GM21717 (cell line): ENCODE results near the gene SCN2B.

ENCODE experiments used
- ATAC-seq: cut with Tn5 transposase; IDR thresholded peaks from one replicate; pipeline ENCODE4 v1.9.1; 2021; ENCODE audit warnings: mild to moderate bottlenecking, moderate library complexity; ENCODE audit not compliant: unreplicated experiment

SCN2B gene

DNA sequence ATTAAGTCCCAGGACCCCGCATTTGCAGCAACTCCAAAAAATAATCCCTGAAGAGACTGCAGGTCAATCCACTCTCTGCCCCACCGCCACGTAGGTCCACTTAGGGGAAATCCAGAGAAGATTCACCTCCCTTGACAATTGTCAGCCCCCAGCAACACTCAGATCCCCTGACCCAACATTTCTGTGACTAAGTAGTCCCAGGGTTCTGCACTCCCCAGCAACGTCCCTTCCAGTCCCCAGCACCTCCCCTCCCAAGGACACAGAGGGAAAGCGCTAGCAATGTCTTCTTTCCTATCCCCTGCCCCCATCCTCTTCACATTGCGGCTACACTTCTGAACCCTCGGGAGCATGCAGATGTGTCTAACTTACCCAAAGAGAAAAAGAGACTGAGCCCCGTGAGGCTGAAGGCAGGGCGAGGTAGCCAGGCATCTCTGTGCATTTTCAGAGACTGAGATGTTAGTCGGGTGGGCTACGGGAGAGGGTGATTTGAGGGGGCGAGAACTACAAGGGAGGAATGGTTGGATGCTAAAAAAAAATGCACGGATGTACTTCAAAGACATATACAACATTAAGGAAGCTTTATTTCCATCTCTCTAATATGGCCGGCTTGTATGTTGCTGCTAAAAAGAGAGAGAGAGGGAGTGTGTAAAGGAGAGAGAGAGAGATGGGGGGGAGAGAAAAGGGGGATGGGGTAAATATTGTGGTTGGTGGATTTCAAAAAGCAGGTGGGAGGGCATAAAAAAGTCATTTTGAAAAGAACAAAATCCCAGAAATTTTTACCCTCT, at the start of gene SCN2B:
SCN2B (minus strand) TSS at position 647 of the 785 bp plus-strand sequence; CDS start at position 439, 208 bp downstream.
- ATAC-seq = no peak

GRCh38 chr11:118224511-118225188, 48.2 kb upstream of the SCN2B start, which contains the start of gene JAML:
JAML (minus strand) TSS chr11:118225011; CDS start chr11:118214866, 10,145 bp downstream.
- no peak for ATAC-seq

DNA sequence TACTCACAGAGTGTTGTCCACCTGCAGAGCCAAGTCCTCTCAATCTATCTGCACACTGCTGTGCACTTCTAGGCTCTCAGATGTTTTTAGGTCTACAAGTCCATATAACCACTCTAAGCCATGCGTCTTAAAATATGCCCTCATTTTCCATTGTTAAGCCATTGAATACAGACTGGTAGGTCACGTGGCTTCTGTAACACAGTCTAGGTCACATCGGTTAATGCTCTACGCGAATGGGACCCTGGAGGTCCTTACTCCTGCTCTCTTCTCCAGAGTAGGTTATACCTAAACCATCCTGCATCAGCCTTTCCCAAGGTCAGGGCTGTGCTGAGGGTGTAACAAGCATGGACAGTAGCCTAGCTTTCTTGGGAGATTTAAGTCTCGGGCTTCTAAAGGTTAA, 47.6 kb upstream of the SCN2B start:
- no peak for ATAC-seq

DNA sequence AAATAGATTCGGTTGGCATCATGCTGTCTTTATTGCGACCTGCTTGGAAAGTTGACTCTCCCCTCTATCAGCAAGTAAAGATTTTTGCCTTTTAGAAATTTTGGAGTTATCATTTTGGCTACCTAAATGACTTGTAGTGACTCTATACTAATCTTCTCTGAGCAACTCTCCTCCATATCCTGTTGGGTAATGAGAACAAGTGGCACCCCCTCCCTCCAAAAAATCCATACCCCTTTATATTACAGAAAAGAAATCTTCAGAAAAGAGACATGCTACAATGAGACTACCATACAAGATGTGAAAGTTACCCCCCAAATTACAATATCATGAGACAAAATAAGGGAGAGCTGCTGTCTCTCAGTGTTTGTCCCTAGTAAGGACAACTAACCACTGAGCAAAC, 47.1 kb upstream of the SCN2B start:
- ATAC-seq = no peak

DNA sequence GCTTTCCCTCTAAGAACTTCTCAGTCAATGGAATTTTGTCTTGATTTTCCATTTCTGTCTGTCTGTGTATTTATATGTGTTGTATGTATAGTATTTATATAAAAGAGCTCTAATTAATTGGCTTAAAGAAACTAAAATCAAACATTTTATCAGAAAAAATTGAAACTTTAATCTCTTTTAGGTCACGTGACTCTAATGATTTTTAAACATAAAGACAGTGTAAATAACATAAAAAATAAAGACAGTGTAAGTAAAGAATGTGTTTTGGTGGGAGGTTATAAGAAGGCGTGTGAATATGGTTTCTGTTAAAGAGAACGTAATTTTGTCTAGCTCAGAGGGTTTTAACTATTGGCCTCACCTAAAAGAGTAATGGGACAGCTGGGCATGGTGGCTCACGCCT, 46.0 kb upstream of the SCN2B start:
- ATAC-seq = no peak

- no peak for ATAC-seq
Observed at GRCh38 chr11:118221419-118221818, 45.0 kb upstream of the SCN2B start.

DNA sequence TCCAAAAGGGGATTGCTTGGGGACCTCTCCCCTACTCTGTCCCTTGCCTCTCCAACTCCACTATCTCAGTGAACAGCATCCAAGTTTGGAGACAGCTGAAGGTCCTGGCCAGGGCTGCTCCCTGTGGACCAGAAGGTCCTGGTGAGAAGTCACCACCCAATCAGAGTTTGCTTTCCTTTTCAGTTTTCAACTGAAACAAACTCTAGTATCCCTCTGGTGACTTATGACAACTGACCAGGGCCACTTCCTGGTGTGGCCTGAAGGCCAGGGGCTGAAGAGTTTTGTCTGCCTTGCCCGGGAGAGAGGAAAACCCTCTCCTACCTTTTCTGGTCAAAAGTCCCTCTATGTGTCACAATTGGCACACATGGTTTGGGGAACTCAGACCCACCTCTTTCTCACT, 43.3 kb upstream of the SCN2B start:
- ATAC-seq = no peak

GRCh38 chr11:118219244-118219643, 42.8 kb upstream of the SCN2B start:
- no peak for ATAC-seq

DNA sequence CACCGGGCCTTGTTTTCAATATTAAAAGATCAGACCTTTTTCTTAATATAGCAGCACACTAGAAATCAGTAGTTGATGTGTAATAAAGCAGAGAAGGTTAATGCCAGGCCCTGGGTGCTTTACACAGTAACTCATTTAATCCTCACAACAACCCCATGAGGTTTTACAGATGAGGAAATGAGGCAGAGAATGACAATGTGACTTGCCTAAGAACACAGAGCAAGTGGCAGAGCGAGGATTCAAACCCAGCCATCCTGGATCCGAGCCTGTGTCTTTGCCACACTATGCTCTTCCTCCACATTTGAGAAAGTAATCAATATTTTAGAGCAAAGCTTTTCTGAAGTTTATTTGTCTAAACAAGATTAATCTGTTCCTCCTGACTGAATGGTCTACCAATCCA, 41.1 kb upstream of the SCN2B start:
- no peak for ATAC-seq

- peak; percentile 63 for ATAC-seq
Observed at GRCh38 chr11:118216621-118217481, 40.4 kb upstream of the SCN2B start.

GRCh38 chr11:118215765-118216164, 39.3 kb upstream of the SCN2B start:
- ATAC-seq = no peak

DNA sequence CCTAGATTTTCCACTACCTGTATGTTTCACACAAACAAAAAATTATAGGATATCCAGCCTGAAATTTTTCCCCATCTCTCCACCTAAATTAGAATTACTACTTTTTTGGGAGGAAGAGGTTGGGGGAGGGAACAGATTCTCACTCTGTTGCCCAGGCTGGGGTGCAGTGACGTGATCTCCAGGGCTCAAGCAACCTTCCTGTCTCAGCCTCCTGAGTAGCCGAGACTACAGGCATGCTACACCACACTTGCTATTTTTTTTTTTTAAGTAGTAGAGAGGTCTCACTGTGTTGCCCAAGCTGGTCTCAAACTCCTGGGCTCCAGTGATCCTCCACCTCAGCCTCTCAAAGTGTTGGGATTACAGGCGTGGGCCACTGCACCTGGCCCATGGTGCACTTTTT, 38.8 kb upstream of the SCN2B start:
- no peak for ATAC-seq

DNA sequence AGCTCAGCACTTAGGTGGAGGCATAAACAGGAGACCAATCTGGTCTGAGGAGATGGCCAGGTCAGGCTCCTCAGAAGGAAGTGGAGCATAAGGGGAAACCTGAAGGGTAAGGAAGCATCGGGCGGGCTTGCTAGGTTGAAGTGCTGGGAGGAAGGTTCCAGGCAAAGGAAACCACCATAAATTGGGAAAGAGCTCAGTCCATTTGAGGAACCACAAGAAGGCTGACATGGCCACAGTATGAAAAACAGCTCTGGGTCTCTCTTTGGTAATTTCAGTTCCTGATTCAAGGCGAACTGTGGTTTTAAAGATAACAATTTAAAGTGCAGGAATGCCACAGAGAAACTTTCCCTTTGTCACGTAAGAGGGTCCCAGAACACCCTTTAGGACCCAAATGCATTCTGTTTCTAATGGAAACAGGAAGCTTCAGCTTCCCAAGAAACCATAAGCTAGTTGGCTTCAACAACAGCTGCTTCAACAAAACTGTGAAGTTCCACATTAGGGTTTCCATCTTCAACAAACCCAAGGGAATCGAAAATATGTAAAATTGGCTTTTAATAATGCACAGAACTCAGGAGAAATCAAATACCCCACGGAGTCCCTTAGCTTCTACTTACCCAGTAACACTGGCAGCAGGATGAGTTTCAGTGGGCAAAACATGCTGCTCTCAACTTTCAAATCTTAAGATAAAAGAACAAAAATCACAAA, 37.9 kb upstream of the SCN2B start:
- ATAC-seq = no peak

DNA sequence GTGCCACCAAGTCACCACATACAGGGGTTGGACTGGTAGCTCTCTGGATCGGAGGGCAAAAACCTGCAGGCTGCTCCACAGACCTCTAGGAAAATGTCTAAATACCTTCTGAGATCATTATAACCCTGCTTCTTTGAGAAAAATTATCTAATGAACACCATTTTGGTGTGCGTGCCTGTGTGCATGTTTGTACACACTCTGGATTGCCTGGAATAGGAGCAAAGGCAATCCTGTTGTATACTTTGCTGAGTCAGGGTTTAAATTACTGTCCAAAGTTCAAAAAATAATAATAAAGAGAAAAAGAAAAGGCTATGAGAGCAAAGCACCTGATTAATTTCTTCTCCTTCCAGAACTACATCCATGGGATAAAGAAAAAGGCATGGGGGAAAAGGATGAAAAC, 37.3 kb upstream of the SCN2B start:
- ATAC-seq = no peak

GRCh38 chr11:118213201-118213600, 36.8 kb upstream of the SCN2B start:
- ATAC-seq = no peak

DNA sequence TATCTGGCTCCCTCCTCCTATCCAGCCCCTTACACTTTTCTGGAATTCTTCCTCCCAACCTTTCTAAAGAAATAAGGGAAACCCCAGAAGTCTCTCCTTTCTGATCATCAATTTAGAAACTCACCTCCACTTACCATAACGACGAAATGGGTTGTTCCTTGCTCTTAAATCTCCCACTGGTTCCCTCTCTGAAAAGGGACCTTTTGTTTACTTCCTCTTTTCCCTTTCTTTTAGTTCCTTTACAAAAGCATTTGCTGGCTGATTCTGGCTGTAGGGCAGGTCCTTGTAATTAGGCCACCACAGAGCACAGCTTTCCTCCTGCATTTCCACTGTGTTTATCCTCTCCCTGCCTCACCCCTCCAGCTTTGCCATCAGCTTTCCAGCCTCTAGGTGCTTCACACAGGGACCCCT, 36.3 kb upstream of the SCN2B start:
- no peak for ATAC-seq

DNA sequence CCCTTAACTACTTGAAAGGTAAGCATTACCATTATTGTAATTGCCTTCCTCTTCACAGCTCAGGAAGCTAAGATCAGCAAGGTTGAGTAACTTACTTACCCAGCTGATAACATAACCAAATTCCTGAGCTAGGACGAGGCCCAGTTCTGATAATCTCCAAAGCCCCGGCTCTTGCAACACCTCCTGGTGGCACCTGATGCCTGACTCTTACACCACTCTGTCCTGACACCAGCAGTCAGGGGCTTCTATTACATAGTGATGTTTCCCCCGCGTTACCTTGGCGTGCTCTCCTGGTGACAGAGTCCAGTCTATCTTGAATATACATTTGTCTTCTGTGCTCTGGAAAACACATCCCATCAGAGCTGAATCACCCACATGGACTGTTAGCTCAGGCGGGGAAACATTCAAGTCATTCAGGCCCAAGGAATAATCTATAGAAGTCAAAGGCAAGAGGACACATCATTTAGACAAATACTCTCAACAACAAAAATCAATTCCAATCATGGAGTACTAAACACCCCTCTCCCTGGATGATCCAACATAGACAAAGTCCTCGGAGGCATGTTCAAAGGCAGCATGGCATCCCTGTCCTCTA, 35.8 kb upstream of the SCN2B start:
- no peak for ATAC-seq

DNA sequence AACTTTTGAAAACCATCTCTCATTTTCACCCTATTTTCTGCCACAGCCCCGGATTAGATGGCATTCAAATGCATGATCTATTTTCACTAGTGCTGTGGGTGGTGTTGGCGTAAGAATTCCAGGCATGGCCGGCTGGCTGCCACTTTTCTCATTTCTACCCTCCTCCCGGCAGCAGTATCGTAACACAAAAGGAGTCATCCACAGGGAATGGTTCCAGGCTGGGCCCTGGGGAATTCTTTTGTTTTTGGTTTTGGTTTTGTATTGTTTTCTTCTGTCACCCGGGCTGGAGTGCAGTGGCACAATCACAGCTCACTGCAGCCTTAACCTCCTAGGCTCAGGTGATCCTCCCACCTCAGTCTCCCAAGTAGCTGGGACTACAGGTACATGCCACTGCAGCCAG, 34.6 kb upstream of the SCN2B start:
- ATAC-seq = no peak

- ATAC-seq = no peak
Observed at GRCh38 chr11:118210323-118210722, 33.9 kb upstream of the SCN2B start.

DNA sequence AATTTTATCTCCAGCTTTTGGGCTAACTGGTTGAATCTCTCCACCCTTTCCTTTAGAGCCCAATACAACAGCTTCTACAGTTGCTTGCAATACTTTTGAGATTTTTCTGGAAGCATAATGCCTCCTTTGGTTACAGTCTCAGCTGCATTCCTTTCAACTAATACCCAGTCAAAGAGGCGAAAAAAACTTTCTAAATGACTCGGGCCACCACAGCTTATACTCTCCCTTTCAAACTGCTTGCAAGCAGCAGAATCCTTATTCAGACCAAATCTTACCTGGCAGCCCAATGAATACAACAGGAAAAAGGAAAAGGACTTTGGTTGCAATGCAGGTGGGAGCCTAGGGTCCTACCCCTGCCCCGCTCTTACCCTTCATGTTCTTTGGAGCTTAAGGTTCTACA, 32.6 kb upstream of the SCN2B start:
- ATAC-seq = no peak
